Gastrocnemius medialis (tissue), 4 donors: Measurements from ENCODE around the gene CACNA1C. TPM values are rescaled to one million over a fixed set of nuclear protein-coding genes. Genes with fewer than 3 reads are reported as not detected.

ENCODE experiments used
- ATAC-seq, 2 donors: fragments of 150-250 bp; one replicate each; pipeline ENCODE4 v1.9.1; 2016
- DNase-seq, 2 donors: peaks; one replicate each; pipeline ENCODE4 v3.0.0-alpha.2; 2019
- H3K27ac ChIP-seq, 4 donors: fragments of 200-600 bp; sonication (generic); 1 replicate in 1 of 4; 2 replicates in 3 of 4; pipeline ENCODE4 v1.5.1; 2016 to 2018; ENCODE audit warnings: mild to moderate bottlenecking in 2 of 4, moderate library complexity in 1 of 4
- H3K27me3 ChIP-seq, 3 donors: fragments of 200-600 bp; sonication (generic) in 2 of 3; 1 replicate in 1 of 3; 2 replicates in 2 of 3; pipeline versions ENCODE4 v1.5.1 to v1.6.0; 2016 to 2019; ENCODE audit warnings: mild to moderate bottlenecking in 1 of 3, moderate library complexity in 1 of 3
- H3K36me3 ChIP-seq, 2 donors: fragments of 200-600 bp; sonication (generic) in 1 of 2; one replicate each; pipeline ENCODE4 v1.5.1; 2017 to 2018
- H3K4me1 ChIP-seq, 2 donors: fragments of 200-600 bp; sonication (generic) in 1 of 2; one replicate each; pipeline ENCODE4 v1.5.1; 2016 to 2017; ENCODE audit warnings: mild to moderate bottlenecking in 2 of 2
- H3K4me3 ChIP-seq, 4 donors: fragments of 200-600 bp; sonication (generic) in 3 of 4; 1 replicate in 1 of 4; 2 replicates in 3 of 4; pipeline ENCODE4 v1.5.1; 2016 to 2019; ENCODE audit warnings: mild to moderate bottlenecking in 2 of 4
- H3K9me3 ChIP-seq, 3 donors: fragments of 200-600 bp; sonication (generic) in 2 of 3; 1 replicate in 1 of 3; 2 replicates in 2 of 3; pipeline ENCODE4 v1.5.1; 2016 to 2019
- CTCF ChIP-seq, 5 experiments: fragments of 450-650 bp in 3 of 5; fragments of 200-600 bp in 2 of 5; sonication (generic) in 2 of 5; IDR thresholded peaks in 4 of 5; conservative IDR thresholded peaks in 1 of 5; 1 replicate in 4 of 5; 2 replicates in 1 of 5; pipeline ENCODE4 v1.5.1; 2016 to 2019; ENCODE audit warnings: antibody characterized with exemption in 5 of 5, mild to moderate bottlenecking in 3 of 5, moderate library complexity in 3 of 5
- POLR2A ChIP-seq, 2 donors: fragments of 450-650 bp; IDR thresholded peaks; one replicate each; pipeline ENCODE4 v1.6.1; 2017; ENCODE audit warnings: antibody characterized with exemption in 2 of 2, mild to moderate bottlenecking in 2 of 2, moderate library complexity in 2 of 2
- in situ Hi-C, 4 donors: fragments of 200-750 bp; cut with MboI; loops; one replicate each; pipeline versions ENCODE4 v1.15.0 to v1.8.0; 2017; ENCODE audit warnings: low sequenced_read_pairs in 4 of 4
- intact Hi-C: fragments of 100-400 bp; cut with DNase I; formaldehyde crosslinking; loops from one replicate; pipeline ENCODE4 v1.15.1; 2023; ENCODE audit warnings: low total_unique reads
- total RNA-seq, 4 donors: library from RNA; depleted of rRNA; stranded (reverse); fragments of >200 nt; gene quantifications; one replicate each; pipeline versions ENCODE4 v1.1.0 to v1.2.3, GENCODE V29; 2016

CACNA1C gene
- total RNA-seq, 4 donors from 2014 or later = 0.80 to 1.8 (median 0.91) TPM

- no peak for DNase-seq
- Histone ChIP-seq H3K4me1 (peaks cover 0 to 6% of the 10 kb centered on the region in 2 donors), H3K27me3 (peaks cover 22 to 32% (median 26%) of the 10 kb centered on the region in 3 donors), H3K27ac (peak overlapping the region in 1 of 4 donors; percentile 29), H3K36me3 (no peaks in the 10 kb centered on the region), H3K4me3 (no peak overlapping the region), H3K9me3 (no peaks in the 10 kb centered on the region)
- intact Hi-C loops (no loop called here), in situ Hi-C loops (no loop called here)
- ATAC-seq = no peak
- TF ChIP-seq CTCF (IDR thresholded peaks at IDR 0.05 in 4 of 5, conservative IDR thresholded peaks at IDR 0.05 in 1 of 5) = no peak
- TF ChIP-seq POLR2A (IDR thresholded peaks at IDR 0.05) = no peak
These were observed 183.9 kb downstream of the CACNA1C start for GRCh38 chr12:2236506-2237294.

- Histone ChIP-seq H3K4me1 (peaks cover 0 to 6% of the 10 kb centered on the region in 2 donors), H3K27me3 (peaks cover 20 to 22% (median 22%) of the 10 kb centered on the region in 3 donors), H3K36me3 (no peaks in the 10 kb centered on the region), H3K9me3 (no peaks in the 10 kb centered on the region), H3K27ac (peak overlapping the region in 3 of 4 donors; percentile 4 to 46 (median 29)), H3K4me3 (no peak overlapping the region)
- no peak for DNase-seq
- ATAC-seq = no peak
- intact Hi-C loops = no loop called here
- TF ChIP-seq POLR2A (IDR thresholded peaks at IDR 0.05) = no peak
- no peak for TF ChIP-seq CTCF (IDR thresholded peaks at IDR 0.05 in 4 of 5, conservative IDR thresholded peaks at IDR 0.05 in 1 of 5)
- in situ Hi-C loops = no loop called here
These were observed 185.3 kb downstream of the CACNA1C start for GRCh38 chr12:2238111-2238510.

- peaks cover 12 to 22% (median 20%) of the 10 kb centered on the region in 3 donors for H3K27me3 ChIP-seq
- DNase-seq (no peak), ATAC-seq (peak; percentile 30 to 31)
- H3K4me1 ChIP-seq = peaks cover 0 to 6% of the 10 kb centered on the region in 2 donors
- intact Hi-C loops (no loop called here), in situ Hi-C loops (no loop called here)
- H3K9me3 ChIP-seq = no peaks in the 10 kb centered on the region
- no peak overlapping the region for H3K4me3 ChIP-seq
- no peaks in the 10 kb centered on the region for H3K36me3 ChIP-seq
- TF ChIP-seq CTCF (IDR thresholded peaks at IDR 0.05 in 4 of 5, conservative IDR thresholded peaks at IDR 0.05 in 1 of 5) = no peak
- no peak for TF ChIP-seq POLR2A (IDR thresholded peaks at IDR 0.05)
- H3K27ac ChIP-seq = peak overlapping the region in 3 of 4 donors; percentile 8 to 46 (median 33)
These were observed 186.6 kb downstream of the CACNA1C start for GRCh38 chr12:2239381-2239871.

GRCh38 chr12:2240390-2240789 lies 187.6 kb downstream of the CACNA1C start:
- no peak for TF ChIP-seq CTCF (IDR thresholded peaks at IDR 0.05 in 4 of 5, conservative IDR thresholded peaks at IDR 0.05 in 1 of 5)
- TF ChIP-seq POLR2A (IDR thresholded peaks at IDR 0.05) = no peak
- Histone ChIP-seq H3K36me3 (no peaks in the 10 kb centered on the region), H3K4me3 (no peak overlapping the region), H3K4me1 (peaks cover 0 to 6% of the 10 kb centered on the region in 2 donors), H3K27me3 (peaks cover 12 to 22% (median 17%) of the 10 kb centered on the region in 3 donors), H3K27ac (no peak overlapping the region), H3K9me3 (no peaks in the 10 kb centered on the region)
- no peak for DNase-seq
- in situ Hi-C loops = no loop called here
- ATAC-seq = no peak
- intact Hi-C loops = no loop called here
